HG02840 (cell line): ENCODE results near the gene TFF3.

ENCODE experiments used
- ATAC-seq: cut with Tn5 transposase; IDR thresholded peaks from one replicate; pipeline ENCODE4 v1.9.1; 2021; ENCODE audit warnings: mild to moderate bottlenecking, moderate library complexity, moderate number of reproducible peaks; ENCODE audit not compliant: unreplicated experiment, low FRiP score

The TFF3 gene

GRCh38 chr21:42291751-42292562 is 23.3 kb downstream of the TFF3 start:
- no peak for ATAC-seq

GRCh38 chr21:42291003-42291750 is 24.0 kb downstream of the TFF3 start:
- ATAC-seq: no peak

- ATAC-seq: no peak
Measured at GRCh38 chr21:42290505-42290904, 24.7 kb downstream of the TFF3 start.

DNA sequence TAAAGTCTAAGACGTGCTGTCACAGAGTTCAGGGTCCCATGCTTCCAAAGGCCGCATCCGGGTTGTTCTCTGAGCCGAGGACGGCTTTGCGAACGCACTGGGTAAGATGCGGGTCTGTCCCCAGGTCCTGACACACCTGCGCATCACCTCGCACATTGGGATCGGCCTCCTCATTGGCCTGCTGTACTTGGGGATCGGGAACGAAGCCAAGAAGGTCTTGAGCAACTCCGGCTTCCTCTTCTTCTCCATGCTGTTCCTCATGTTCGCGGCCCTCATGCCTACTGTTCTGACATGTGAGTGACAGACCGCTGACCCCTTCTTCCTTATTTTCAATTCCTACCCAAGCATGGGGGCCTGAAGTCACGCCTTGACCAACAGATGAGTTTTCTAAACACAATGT is 25.3 kb downstream of the TFF3 start:
- no peak for ATAC-seq

DNA sequence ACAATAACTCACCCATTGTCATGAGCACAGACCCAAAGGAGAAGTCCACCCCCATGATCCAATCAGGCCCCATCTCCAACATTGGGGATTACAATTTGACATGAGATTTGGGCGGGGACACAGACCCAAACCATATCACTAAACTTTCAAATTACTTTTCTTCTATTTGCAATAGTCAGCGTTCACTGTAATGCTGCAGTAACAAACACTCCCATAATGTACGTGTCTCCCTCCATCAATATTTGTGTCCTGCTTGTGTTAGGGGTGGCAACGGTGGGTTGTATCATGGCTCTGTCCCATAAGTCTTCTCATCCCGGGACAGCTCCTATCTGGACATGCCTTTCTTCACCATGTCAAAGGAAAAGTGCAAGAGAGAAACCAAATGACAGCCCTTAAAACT is 26.2 kb downstream of the TFF3 start:
- no peak for ATAC-seq

- ATAC-seq: no peak
Measured at GRCh38 chr21:42287193-42288083, 27.8 kb downstream of the TFF3 start.

- ATAC-seq: no peak
Measured at GRCh38 chr21:42286416-42286815, 28.8 kb downstream of the TFF3 start.

- ATAC-seq: no peak
Measured at GRCh38 chr21:42285569-42286245, 29.5 kb downstream of the TFF3 start.

GRCh38 chr21:42282715-42283114 is 32.5 kb downstream of the TFF3 start:
- ATAC-seq: no peak

GRCh38 chr21:42282021-42282420 is 33.2 kb downstream of the TFF3 start:
- no peak for ATAC-seq

GRCh38 chr21:42281181-42281680 is 34.0 kb downstream of the TFF3 start:
- no peak for ATAC-seq

- no peak for ATAC-seq
Measured at GRCh38 chr21:42280356-42281180, 34.6 kb downstream of the TFF3 start.

- no peak for ATAC-seq
Measured at GRCh38 chr21:42279888-42280287, 35.3 kb downstream of the TFF3 start.

GRCh38 chr21:42279341-42279871 is 35.8 kb downstream of the TFF3 start:
- no peak for ATAC-seq

DNA sequence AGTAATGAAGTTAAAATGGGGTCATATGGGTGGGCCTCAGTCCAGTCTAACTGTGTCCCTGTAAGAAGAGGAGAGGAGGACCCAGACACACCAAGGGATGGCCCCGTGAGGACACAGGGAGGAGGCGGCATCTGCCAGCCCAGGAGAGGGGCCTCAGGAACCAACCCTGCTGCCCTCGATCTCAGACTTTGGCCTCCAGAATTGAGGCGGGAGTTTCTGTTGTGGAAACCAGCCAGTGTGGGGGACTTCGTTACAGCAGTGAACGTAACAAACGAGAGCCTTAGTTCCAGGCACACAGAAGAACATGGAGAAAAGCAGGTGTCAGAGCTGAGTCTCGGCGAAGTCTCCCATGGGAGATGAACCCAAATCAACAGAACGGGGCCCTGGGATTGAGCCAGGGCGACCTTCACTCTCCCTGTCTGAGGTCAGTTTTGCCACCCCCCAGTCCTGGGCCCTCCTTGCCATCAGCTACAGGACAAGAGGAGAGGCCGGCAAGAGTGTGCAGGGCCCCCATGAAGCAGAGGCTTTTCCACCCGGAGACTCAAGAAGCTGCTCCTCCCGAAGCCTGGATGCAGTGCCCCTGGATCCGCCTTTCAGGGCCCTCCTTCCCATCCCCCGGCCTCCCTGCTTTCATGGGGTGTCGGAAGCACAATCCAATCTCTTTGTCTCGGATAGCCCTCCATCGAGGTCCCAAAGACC is 36.6 kb downstream of the TFF3 start:
- no peak for ATAC-seq

GRCh38 chr21:42277593-42277992 is 37.6 kb downstream of the TFF3 start:
- ATAC-seq: no peak

DNA sequence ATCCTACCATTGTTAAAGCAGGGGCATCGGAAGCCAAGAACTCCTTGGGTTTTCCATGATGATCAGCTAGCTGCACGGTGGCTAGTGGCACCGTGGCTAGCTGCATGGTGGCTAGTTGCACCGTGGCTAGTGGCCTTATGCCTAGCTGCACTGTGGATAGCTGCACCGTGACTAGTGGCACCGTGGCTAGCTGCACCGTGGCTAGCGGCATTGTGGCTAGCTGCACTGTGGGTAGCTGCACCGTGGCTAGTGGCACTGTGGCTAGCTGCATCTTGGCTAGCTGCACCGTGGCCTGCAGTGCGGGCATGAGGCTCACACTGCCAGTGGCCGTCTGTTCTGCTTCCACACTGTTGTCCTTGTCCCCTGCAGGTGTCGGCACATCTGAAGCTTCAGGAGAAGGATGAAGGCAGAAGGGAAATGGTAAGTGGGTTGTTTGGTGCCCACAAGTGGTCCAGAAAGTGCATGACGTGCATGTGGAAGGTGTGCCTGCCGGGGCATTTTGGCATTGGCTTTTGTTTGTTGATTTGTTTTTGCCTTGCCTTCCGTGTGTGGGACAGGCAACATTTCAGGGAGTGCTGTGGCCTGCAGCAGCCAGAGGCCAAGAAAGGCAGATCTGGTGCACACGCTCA is 38.6 kb downstream of the TFF3 start:
- no peak for ATAC-seq

DNA sequence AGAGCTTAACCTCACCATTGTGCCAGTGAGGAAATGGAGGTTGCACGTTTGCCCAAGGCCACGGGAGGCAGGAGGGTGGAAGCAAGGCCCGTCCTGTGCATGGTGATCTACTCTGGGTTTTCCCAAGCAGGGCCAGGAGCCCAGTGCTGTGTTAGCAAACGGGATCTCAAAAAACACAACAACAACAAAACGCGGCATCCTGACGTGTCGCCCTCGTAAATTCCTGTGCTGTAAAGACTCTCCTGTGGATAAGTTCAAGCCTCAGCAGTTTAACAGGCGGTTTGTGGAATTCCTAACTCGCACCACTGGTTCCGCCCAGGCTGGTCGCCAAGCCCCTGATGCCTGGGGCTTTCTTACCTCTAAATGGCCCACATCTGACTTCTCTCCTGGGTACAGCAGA is 39.1 kb downstream of the TFF3 start:
- ATAC-seq: no peak
